ENCODE results near the gene SMCP. TPM values are rescaled to one million over a fixed set of nuclear protein-coding genes. Genes with fewer than 3 reads are reported as not detected.
A peak's percentile ranks its signal among the peaks of the same experiment; 100 is the strongest.

The SMCP gene
- total and polyA plus RNA-seq, 3 experiments from 2014 or later, result not detected

- peak overlapping the region in 1 of 8 donors; percentile 72 for H3K27ac Mint-ChIP-seq
- H3K9me3 ChIP-seq (ENCODE audit: low read length), result no peaks in the 10 kb centered on the region
- H3K4me3 ChIP-seq (ENCODE audit: low read length), result no peak overlapping the region
- DNase-seq, result no peak
- no peaks in the 10 kb centered on the region for H3K36me3 Mint-ChIP-seq
- POLR2A ChIA-PET, result no interaction called here
- H3K27me3 Mint-ChIP-seq, result peaks cover 15 to 65% of the 10 kb centered on the region in 2 donors
- H3K36me3 ChIP-seq (ENCODE audit: insufficient read depth, low read length), result no peaks in the 10 kb centered on the region
- no peaks in the 10 kb centered on the region for H3K4me1 Mint-ChIP-seq
- peaks cover 0 to 3% (median 0%) of the 10 kb centered on the region in 5 donors for H3K9me3 Mint-ChIP-seq
- no peaks in the 10 kb centered on the region for H3K27me3 ChIP-seq (ENCODE audit: insufficient read depth, low read length, poor library complexity, severe bottlenecking)
- H3K4me1 ChIP-seq (ENCODE audit: insufficient read depth, low read length), result no peaks in the 10 kb centered on the region
- no peak overlapping the region for H3K27ac ChIP-seq (ENCODE audit: low read depth, low read length)
- CTCF ChIA-PET, result no interaction called here
- no peak overlapping the region for H3K4me3 Mint-ChIP-seq
Observed at GRCh38 chr1:152899027-152899426, 20.9 kb downstream of the SMCP start.

- POLR2A ChIA-PET, result no interaction called here
- no peaks in the 10 kb centered on the region for H3K9me3 ChIP-seq (ENCODE audit: low read length)
Observed at GRCh38 chr1:152899883-152900282, 21.8 kb downstream of the SMCP start.

GRCh38 chr1:152901631-152902030, 23.5 kb downstream of the SMCP start:
- H3K4me3 ChIP-seq (ENCODE audit: low read length), result no peak overlapping the region
- no peaks in the 10 kb centered on the region for H3K4me1 Mint-ChIP-seq
- no peak overlapping the region for H3K27ac ChIP-seq (ENCODE audit: low read depth, low read length)
- no peaks in the 10 kb centered on the region for H3K4me1 ChIP-seq (ENCODE audit: insufficient read depth, low read length)
- no peaks in the 10 kb centered on the region for H3K36me3 Mint-ChIP-seq
- no peak overlapping the region for H3K4me3 Mint-ChIP-seq
- H3K27ac Mint-ChIP-seq, result no peak overlapping the region
- ChIA-PET POLR2A (no interaction called here), CTCF (no interaction called here)
- DNase-seq, result no peak
- H3K27me3 ChIP-seq (ENCODE audit: insufficient read depth, low read length, poor library complexity, severe bottlenecking), result no peaks in the 10 kb centered on the region
- H3K36me3 ChIP-seq (ENCODE audit: insufficient read depth, low read length), result no peaks in the 10 kb centered on the region
- H3K27me3 Mint-ChIP-seq, result peaks cover 14 to 59% of the 10 kb centered on the region in 2 donors
- H3K9me3 Mint-ChIP-seq, result no peaks in the 10 kb centered on the region
- no peaks in the 10 kb centered on the region for H3K9me3 ChIP-seq (ENCODE audit: low read length)

More at GRCh38 chr1:152899883-152900282, 21.8 kb downstream of the SMCP start:
- Mint-ChIP-seq H3K27me3 (peaks cover 15 to 61% of the 10 kb centered on the region in 2 donors), H3K36me3 (no peaks in the 10 kb centered on the region), H3K9me3 (no peaks in the 10 kb centered on the region), H3K4me3 (no peak overlapping the region), H3K4me1 (no peaks in the 10 kb centered on the region), H3K27ac (no peak overlapping the region)
- no peak for DNase-seq
- Histone ChIP-seq H3K27ac (ENCODE audit: low read depth, low read length) (no peak overlapping the region), H3K4me3 (ENCODE audit: low read length) (no peak overlapping the region), H3K27me3 (ENCODE audit: insufficient read depth, low read length, poor library complexity, severe bottlenecking) (no peaks in the 10 kb centered on the region), H3K4me1 (ENCODE audit: insufficient read depth, low read length) (no peaks in the 10 kb centered on the region), H3K36me3 (ENCODE audit: insufficient read depth, low read length) (no peaks in the 10 kb centered on the region)
- CTCF ChIA-PET, result no interaction called here

- no peaks in the 10 kb centered on the region for H3K36me3 ChIP-seq (ENCODE audit: insufficient read depth, low read length)
- CTCF ChIA-PET, result no interaction called here
- DNase-seq, result no peak
- no peak overlapping the region for H3K27ac ChIP-seq (ENCODE audit: low read depth, low read length)
- H3K27me3 ChIP-seq (ENCODE audit: insufficient read depth, low read length, poor library complexity, severe bottlenecking), result peaks cover 3% of the 10 kb centered on the region
- Mint-ChIP-seq H3K27ac (no peak overlapping the region), H3K4me3 (no peak overlapping the region), H3K4me1 (no peaks in the 10 kb centered on the region), H3K27me3 (peaks cover 9 to 55% of the 10 kb centered on the region in 2 donors), H3K9me3 (no peaks in the 10 kb centered on the region), H3K36me3 (no peaks in the 10 kb centered on the region)
- no peaks in the 10 kb centered on the region for H3K4me1 ChIP-seq (ENCODE audit: insufficient read depth, low read length)
- no peaks in the 10 kb centered on the region for H3K9me3 ChIP-seq (ENCODE audit: low read length)
- no peak overlapping the region for H3K4me3 ChIP-seq (ENCODE audit: low read length)
- POLR2A ChIA-PET, result no interaction called here
Observed at GRCh38 chr1:152902636-152903035, 24.5 kb downstream of the SMCP start.

- H3K27ac Mint-ChIP-seq, result peak overlapping the region in 2 of 8 donors; percentile 62 to 70
- POLR2A ChIA-PET, result no interaction called here
Observed at GRCh38 chr1:152904688-152905440, 26.7 kb downstream of the SMCP start.

DNA sequence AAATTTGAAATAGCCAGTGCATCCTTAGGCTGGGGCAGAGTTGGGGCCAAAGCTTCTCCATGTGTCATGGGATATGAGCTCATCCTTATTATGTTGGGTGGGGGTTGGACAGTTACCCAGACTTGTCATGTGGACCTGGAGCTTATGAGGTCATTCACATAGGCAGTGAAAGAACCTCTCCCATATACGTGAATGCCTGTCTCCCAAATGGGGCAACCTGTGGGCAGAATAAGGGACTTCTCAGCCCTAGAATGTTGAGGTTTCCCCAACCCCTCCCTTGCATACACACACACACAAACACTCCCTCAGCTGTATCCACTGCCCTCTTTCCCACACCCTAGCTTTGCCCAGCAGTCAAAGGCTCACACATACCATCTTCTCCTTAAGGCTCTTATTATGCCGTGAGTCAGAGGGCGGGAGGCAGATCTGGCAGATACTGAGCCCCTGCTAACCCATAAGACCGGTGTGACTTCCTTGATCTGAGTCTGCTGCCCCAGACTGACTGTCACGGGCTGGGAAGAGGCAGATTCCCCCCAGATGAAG, 28.0 kb downstream of the SMCP start:
- H3K27me3 Mint-ChIP-seq, result peaks cover 18 to 56% of the 10 kb centered on the region in 2 donors
- Histone ChIP-seq H3K36me3 (ENCODE audit: insufficient read depth, low read length) (no peaks in the 10 kb centered on the region), H3K27ac (ENCODE audit: low read depth, low read length) (no peak overlapping the region), H3K4me3 (ENCODE audit: low read length) (no peak overlapping the region), H3K27me3 (ENCODE audit: insufficient read depth, low read length, poor library complexity, severe bottlenecking) (peaks cover 3% of the 10 kb centered on the region), H3K4me1 (ENCODE audit: insufficient read depth, low read length) (no peaks in the 10 kb centered on the region), H3K9me3 (ENCODE audit: low read length) (no peaks in the 10 kb centered on the region)
- peak overlapping the region in 3 of 7 donors; percentile 20 to 22 (median 21) for H3K4me3 Mint-ChIP-seq
- no peak for DNase-seq
- H3K9me3 Mint-ChIP-seq, result no peaks in the 10 kb centered on the region
- H3K27ac Mint-ChIP-seq, result peak overlapping the region in 5 of 8 donors; percentile 24 to 86 (median 64)
- ChIA-PET CTCF (no interaction called here), POLR2A (no interaction called here)
- no peaks in the 10 kb centered on the region for H3K36me3 Mint-ChIP-seq
- no peaks in the 10 kb centered on the region for H3K4me1 Mint-ChIP-seq

More at GRCh38 chr1:152904688-152905440, 26.7 kb downstream of the SMCP start:
- Histone ChIP-seq H3K9me3 (ENCODE audit: low read length) (no peaks in the 10 kb centered on the region), H3K27me3 (ENCODE audit: insufficient read depth, low read length, poor library complexity, severe bottlenecking) (peaks cover 3% of the 10 kb centered on the region), H3K27ac (ENCODE audit: low read depth, low read length) (no peak overlapping the region), H3K36me3 (ENCODE audit: insufficient read depth, low read length) (no peaks in the 10 kb centered on the region), H3K4me3 (ENCODE audit: low read length) (no peak overlapping the region), H3K4me1 (ENCODE audit: insufficient read depth, low read length) (no peaks in the 10 kb centered on the region)
- Mint-ChIP-seq H3K9me3 (no peaks in the 10 kb centered on the region), H3K4me1 (no peaks in the 10 kb centered on the region), H3K4me3 (no peak overlapping the region), H3K36me3 (no peaks in the 10 kb centered on the region), H3K27me3 (peaks cover 22 to 65% of the 10 kb centered on the region in 2 donors)
- CTCF ChIA-PET, result no interaction called here
- DNase-seq, result no peak

DNA sequence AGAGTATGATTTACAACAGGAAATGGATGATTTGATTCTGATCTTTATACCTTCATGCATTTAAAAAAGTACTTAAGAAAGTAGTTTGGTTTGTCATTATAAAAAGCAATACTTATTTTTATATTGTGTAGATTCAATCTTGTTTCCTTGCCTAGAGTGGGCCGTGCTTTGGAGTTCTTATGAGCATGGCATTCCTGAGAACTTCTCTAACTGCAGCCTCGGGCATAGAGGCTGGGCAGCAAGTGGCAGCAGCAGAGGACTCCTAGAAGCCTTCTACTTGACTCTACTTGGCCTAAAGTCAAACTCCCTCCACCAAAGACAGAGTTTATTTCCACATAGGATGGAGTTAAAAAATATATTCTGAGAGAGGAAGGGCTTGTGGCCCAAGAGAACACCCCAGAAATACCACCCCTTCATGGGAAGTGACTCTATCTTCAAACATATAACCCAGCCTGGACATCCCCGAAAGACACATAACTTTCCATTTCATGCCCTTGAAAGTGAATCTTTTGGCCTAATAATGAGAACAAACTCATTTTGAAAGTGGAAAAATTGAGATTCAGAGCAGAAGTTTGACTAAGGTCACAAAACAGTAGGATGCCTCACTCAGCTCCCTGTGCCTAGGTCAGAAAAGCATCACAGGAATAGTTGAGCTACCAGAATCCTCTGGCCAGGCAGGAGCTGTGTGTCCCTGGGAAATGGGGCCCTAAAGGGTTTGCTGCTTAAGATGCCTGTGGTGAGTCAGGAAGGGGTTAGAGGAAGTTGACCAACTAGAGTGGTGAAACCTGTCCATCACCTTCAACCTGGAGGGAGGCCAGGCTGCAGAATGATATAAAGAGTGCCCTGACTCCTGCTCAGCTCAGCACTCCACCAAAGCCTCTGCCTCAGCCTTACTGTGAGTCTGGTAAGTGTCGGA, 29.8 kb downstream of the SMCP start, which contains the start of gene IVL:
TSS of gene IVL (plus strand) at position 861 of the 916 bp plus-strand sequence. CDS start 1,252 bp downstream, outside the sequence.
- H3K9me3 Mint-ChIP-seq, result peaks cover 0 to 1% (median 0%) of the 10 kb centered on the region in 5 donors
- DNase-seq, result no peak
- ChIA-PET POLR2A (no interaction called here), CTCF (no interaction called here)
- peaks cover 0 to 2% (median 0%) of the 10 kb centered on the region in 3 donors for H3K4me1 Mint-ChIP-seq
- H3K27me3 Mint-ChIP-seq, result peaks cover 18 to 52% of the 10 kb centered on the region in 2 donors
- Histone ChIP-seq H3K4me1 (ENCODE audit: insufficient read depth, low read length) (no peaks in the 10 kb centered on the region), H3K9me3 (ENCODE audit: low read length) (no peaks in the 10 kb centered on the region), H3K27ac (ENCODE audit: low read depth, low read length) (no peak within 1 kb of the TSS), H3K36me3 (ENCODE audit: insufficient read depth, low read length) (no peaks in the 10 kb centered on the region), H3K4me3 (ENCODE audit: low read length) (no peak within 1 kb of the TSS), H3K27me3 (ENCODE audit: insufficient read depth, low read length, poor library complexity, severe bottlenecking) (peaks cover 3% of the 10 kb centered on the region)
- H3K27ac Mint-ChIP-seq, result peak within 1 kb of the TSS in 4 of 8 donors; percentile 2 to 72 (median 38)
- peak within 1 kb of the TSS in 2 of 7 donors; percentile 13 to 45 for H3K4me3 Mint-ChIP-seq
- H3K36me3 Mint-ChIP-seq, result no peaks in the 10 kb centered on the region

DNA sequence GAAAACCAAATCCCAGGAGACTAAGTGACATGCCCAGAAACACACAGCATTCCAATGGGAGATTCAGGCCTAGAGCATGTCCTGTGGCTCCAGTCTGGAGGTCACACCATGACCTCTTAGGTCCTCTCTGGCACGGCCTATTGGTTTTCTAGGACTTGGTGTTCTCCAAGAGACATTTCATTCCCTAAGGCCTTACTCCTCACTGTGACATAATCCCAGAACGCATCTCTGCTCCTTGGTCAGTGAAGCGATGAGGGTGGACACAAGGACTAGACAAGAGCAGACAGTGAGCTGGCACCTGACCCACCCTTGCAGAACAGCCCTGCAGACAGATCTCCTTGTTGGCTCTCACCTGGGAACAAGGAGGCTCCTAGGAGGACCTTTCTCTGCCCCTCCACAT, 31.1 kb downstream of the SMCP start:
- Histone ChIP-seq H3K4me3 (ENCODE audit: low read length) (no peak overlapping the region), H3K9me3 (ENCODE audit: low read length) (no peaks in the 10 kb centered on the region), H3K4me1 (ENCODE audit: insufficient read depth, low read length) (no peaks in the 10 kb centered on the region), H3K27ac (ENCODE audit: low read depth, low read length) (no peak overlapping the region), H3K36me3 (ENCODE audit: insufficient read depth, low read length) (no peaks in the 10 kb centered on the region), H3K27me3 (ENCODE audit: insufficient read depth, low read length, poor library complexity, severe bottlenecking) (peaks cover 3% of the 10 kb centered on the region)
- H3K27me3 Mint-ChIP-seq, result peaks cover 18 to 44% of the 10 kb centered on the region in 2 donors
- H3K4me3 Mint-ChIP-seq, result no peak overlapping the region
- peaks cover 0 to 2% (median 0%) of the 10 kb centered on the region in 3 donors for H3K4me1 Mint-ChIP-seq
- peak overlapping the region in 2 of 8 donors; percentile 62 to 72 for H3K27ac Mint-ChIP-seq
- H3K9me3 Mint-ChIP-seq, result peaks cover 0 to 1% (median 0%) of the 10 kb centered on the region in 5 donors
- ChIA-PET POLR2A (no interaction called here), CTCF (no interaction called here)
- no peak for DNase-seq
- H3K36me3 Mint-ChIP-seq, result no peaks in the 10 kb centered on the region

Measured in CD8-positive, alpha-beta memory T cell (primary cell).